Measurements from ENCODE around the gene NCMAP.
A peak's percentile ranks its signal among the peaks of the same experiment; 100 is the strongest.

Gene NCMAP

DNA sequence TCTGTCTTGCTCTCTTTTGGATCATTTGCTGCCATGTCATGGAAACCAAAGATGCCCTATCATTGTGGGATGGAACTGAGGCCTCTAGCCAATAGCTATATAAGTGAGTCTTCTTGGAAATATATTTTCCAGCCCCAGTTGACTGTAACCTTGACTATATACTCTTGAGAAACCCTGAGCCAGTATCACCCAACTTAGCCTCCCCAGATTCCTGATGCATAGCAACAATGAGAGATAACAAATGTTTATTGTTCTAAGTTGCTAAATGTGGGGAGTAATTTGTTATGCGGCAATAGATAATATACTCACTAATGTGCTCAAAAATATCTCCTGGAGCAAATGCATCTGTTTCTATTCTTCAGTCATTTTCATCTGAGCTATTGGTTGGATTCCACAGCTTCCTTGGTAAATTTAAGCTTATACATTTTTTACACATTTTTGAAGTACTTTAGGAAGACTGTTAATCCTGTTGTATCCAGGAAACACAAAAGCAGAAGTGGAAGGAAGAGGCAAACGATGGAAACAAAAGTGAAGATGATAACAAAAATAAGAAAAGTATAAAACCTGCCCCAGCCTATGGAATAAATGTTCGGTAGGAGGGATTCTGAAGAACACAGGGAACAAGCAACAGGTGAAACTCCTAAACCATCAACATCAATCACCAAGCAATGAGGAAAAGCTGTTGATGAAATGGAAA, 80.9 kb downstream of the NCMAP start:
- no peak for DNase-seq

DNA sequence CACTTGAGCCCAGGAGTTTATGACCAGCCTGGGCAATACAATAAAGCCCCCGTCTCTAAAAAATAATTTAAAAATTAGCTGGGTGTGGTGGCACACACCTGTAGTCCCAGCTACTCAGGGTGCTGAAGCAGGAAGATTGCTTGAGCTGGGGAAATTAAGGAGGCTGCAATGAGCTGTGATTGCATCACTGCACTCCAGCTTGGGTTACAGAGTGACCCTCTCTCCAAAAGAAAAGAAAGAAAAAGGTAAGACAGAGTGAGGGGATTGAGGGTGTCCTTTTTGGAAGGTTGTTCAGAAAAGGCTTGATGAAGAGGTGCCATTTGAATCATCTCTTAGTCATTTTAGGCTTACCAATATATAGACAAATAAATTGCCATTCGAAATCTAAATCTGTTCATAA, 83.2 kb downstream of the NCMAP start:
- DNase-seq = no peak

DNA sequence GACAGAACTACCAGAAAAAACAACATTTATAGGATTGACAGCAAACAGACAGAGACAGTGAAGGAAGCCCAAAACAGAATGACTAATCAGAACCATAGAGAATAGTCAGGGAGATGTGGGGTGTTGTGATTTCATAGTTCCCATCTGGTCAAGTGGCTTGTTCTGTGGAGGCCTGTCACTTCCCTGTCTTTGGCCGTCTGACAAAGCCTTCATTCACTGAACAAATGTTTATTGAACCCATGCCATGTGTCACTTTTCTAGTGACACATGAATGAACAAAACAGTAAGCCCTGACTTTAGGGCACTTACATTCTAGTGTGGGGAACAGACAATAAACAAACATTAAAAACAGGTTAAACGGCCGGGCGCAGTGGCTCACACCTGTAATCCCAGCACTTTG, 84.0 kb downstream of the NCMAP start:
- no peak for DNase-seq

DNA sequence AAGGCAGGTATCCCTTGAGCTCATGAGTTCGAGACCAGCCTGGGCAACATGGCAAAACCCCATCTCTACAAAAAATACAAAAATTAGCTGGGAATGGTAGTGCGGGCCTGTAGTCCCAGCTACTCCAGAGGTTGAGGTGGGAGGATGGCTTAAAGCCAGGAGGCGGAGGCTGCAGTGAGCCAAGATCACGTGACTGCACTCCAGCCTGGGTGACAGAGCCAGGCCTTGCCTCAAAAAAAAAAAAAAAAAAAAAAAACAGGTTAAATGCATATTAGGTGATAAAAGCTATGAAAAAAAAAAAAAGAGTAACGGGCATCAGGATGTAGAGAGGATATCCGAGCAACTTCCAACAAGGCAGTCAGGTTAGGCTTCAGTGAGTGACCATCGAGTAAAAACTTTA, 84.4 kb downstream of the NCMAP start:
- no peak for DNase-seq

DNA sequence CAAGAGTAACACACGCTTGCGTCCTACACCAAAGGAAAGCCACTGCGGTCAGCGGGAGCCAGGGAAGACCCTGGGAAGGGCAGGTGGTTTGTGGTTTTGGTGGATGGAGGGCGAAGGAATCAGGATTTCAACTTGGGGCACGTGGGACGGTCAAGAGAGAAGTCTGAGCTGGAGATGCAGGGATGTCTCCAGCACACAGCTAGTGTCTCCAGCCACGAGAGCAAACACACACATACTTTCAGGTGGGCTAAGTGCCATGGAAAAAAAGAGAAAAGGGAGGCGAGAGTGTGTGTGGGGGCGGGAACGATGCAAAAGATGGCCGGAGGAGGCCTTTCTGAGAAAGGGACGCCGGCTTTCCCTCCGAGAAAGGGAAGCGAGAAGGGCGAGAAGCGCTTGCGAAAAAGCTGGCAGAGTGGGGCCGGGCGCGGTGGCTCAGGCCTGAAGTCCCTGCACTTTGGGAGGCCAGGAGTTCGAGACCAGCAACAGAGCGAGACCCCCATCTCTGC, 85.8 kb downstream of the NCMAP start:
- DNase-seq = no peak

DNA sequence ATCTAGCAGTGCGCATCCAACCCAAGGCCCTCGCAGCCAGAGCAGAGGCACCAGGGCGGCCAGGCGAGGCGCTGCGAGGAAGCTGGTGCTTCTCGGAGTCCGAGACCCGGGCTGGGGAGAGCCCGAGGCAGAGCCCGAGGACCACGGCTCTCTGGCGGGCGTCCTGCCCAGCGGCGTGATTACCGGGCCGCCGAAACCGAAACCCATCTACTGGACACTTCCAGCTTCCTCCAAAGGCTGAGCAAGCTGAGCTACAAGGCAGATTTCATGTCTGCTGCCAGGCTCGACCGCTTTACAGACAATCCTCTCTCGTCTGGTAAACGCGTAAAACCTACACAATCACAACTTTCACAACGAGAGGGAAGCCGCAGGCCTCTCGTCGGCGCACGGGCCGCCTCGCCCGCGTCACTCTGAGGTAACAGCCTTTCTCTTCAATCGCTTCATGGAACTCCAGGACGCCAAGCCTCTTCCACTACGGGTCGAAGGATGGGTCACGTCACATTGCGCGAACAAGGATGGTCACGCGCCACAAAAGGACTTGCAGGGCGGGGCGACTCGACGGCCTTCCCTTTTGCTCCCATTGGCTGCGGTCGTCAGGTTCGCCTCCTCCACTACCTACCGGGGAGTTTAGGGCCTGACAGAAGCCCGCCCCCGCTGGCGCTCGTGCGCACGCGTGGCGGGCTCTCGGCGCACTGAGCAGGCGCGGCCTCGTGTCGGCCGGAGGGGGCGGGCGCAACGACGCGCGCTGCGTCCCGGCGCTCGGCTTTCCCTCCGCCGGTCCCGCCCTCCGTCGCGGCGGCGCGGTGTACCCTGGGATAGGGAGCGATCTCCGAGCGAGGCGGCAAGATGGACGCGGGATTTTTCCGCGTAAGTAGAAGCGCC, 86.8 kb downstream of the NCMAP start, which contains the start of gene SRRM1:
TSS of gene SRRM1 (plus strand) at position 822 of the 882 bp plus-strand sequence. CDS start at position 847, 25 bp downstream.
- DNase-seq = peak; percentile 100

DNA sequence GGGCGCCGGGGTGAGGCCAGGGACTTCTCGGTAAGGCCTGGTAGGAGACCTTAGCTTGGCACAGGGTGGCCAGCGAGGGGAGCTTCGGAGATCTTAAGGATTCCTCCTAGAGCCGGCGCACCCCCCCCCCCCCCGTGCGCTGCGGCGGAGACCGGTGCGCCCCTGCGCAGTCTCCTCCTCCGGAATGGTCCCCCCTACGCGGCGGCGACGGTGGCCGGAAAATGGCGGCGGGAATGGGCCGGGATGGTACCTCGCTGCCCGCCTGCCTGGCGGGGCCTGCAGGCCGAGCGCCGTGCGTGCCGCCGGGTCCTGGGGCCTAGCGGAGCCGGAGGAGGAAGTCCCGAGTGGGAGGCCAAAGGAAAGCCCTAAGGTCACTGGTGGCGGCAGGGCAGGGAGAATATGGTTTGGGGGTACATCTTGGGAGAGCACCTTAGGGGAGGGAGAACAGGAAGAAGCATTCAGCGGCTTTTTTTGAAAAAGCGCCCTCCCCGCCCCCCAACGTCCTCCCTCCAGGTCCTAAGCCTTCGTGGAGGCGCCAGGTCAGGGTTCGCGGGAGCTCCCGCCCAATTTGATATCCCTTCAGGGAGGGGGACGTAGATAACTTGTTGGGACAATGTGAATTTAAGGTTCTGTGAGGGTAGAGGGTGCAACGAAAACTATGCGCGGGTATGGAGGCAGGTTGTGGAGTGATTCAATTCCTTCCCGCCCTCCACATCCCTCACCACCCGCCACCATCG, 87.6 kb downstream of the NCMAP start:
- DNase-seq = no peak

DNA sequence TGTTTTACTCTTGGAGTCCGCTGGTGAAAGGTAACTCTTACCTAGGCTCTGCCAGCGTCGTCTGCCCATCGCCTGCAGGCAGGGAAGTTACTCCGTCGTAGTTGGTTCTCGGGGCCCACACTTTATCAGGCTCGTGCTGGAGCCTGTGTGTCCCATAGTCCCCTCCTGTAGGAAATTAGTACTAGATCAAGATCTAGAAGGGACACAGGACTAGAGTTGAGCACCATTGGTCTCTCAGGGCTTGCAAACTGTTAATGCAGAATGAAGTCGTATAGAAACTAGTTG, 88.2 kb downstream of the NCMAP start:
- no peak for DNase-seq

DNA sequence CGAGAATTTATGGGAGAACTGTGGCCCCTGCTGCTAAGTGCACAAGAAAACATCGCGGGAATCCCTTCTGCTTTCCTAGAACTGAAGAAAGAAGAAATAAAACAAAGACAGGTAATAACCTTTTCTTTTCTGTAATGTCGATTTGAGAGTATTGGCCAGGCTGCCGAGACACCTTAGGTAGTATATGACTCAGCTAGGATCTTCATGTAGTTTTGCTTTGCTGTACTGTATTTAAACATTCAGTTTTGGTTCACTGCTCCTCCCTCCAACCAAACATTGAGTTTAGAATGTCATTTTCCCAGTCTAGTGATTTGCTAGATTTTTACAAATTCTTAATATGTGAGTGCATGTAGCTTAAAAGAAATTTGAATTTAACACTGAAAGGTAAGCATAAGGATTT, 93.0 kb downstream of the NCMAP start:
- DNase-seq = no peak

DNA sequence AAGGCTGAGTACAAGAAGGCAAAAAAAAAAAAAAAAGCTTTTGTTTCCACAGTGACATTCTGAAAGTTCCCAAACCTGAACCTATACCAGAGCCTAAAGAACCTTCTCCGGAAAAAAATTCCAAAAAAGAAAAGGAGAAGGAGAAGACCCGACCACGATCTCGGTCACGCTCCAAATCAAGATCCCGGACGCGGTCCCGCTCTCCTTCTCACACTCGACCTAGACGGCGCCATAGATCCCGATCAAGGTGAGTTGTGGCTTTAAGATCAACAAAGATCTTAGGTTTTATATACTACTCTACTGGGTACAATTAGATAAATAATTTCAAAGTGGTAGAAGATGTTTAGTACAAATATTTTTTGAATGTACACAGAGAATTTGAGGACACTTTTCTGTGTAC, 96.5 kb downstream of the NCMAP start:
- DNase-seq = no peak

DNA sequence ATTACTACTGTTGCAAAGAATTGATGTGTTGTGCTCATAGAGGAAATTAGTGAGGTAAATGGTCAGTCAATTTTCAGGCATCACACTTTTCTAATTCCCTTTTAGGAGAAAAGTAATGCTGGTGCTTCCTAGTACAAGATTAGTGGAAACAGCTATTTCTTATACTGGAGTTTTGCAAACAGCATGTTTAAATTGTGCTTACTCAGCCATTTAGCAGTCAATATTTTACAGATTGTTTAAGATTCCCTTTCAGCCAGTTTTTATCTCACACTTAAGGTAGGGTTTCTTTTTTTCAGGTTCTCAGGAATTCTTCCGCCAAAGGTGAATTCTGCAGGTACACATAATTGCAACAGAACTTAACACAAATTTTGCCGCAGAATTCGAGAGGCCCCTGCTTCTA, 98.1 kb downstream of the NCMAP start:
- DNase-seq = no peak

DNA sequence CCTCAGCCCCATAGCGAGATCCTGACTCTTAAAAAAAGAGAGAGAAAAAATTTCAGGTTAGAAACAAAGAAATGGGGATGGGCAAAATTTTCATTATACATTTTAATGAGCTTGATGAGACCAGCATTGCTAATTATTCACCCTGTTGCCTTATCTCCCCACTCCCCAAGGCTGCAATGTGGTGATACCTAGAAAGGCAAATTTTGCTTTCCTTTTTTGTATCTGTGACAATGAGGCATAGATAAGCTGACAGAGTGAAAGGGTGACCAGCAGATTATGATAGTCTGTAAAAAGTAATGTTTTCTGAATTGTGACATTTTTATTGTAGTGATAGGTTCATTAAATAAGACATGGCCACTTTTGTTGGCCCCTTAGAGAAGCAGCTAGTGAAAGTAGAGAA, 100.2 kb downstream of the NCMAP start:
- DNase-seq = no peak

DNA sequence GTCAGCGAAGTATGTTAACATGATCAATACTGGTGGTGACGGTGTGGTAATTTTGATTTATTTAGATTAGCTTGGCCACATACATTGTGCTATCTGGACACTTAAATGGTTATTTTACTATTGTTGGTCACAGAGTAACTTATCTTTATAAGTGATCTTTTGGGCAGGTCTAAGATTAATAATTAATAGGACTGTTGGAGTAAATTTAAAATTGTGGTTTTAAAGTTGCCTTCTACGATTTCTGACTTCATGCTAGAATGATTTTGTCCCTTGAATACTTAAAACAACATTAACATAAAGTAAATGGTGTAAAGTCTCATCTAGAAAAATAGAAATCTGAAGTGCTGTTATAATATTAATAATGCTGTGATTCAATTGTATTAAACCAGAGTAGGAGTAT, 101.9 kb downstream of the NCMAP start:
- DNase-seq = no peak

Data from amniotic stem cell (primary cell).